SU-DHL-6 (cell line): ENCODE measurements around the gene TWIST2.

ENCODE experiments used
- H2AFZ ChIP-seq: fragments of 200-600 bp; sonication (generic); 2 replicates; pipeline ENCODE4 v1.6.1; 2014; ENCODE audit warnings: low read depth, mild to moderate bottlenecking, moderate library complexity, mixed read lengths, antibody characterized with exemption, low read length; ENCODE audit not compliant: severe bottlenecking
- H3F3A ChIP-seq: fragments of 200-600 bp; shearing (Covaris generic); 2 replicates; pipeline ENCODE4 v1.6.0; 2016; ENCODE audit warnings: antibody characterized with exemption, mild to moderate bottlenecking; ENCODE audit not compliant: insufficient read depth
- H3K27ac ChIP-seq: fragments of 200-600 bp; sonication (generic); 2 replicates; pipeline ENCODE4 v1.5.1; 2016; ENCODE audit warnings: low read depth, mild to moderate bottlenecking, low read length, moderate library complexity, mixed read lengths
- H3K27me3 ChIP-seq: fragments of 200-600 bp; sonication (generic), shearing (Covaris generic); 2 replicates; pipeline ENCODE4 v1.6.0; 2014; ENCODE audit warnings: mild to moderate bottlenecking, low read length
- H3K36me3 ChIP-seq: fragments of 200-600 bp; sonication (generic); 2 replicates; pipeline ENCODE4 v1.6.1; 2014; ENCODE audit warnings: mild to moderate bottlenecking, low read length, mixed read lengths
- H3K4me2 ChIP-seq: fragments of 300-600, 200-600 bp; shearing (Covaris generic), sonication (generic); 2 replicates; pipeline ENCODE4 v1.6.0; 2014; ENCODE audit warnings: low read length, low read depth, mild to moderate bottlenecking; ENCODE audit not compliant: poor library complexity, severe bottlenecking
- H3K4me3 ChIP-seq: fragments of 200-600 bp; sonication (generic); 2 replicates; pipeline ENCODE4 v1.5.1; 2014; ENCODE audit warnings: antibody characterized with exemption, low read length, mild to moderate bottlenecking, mixed read lengths; ENCODE audit not compliant: insufficient read depth, poor library complexity, severe bottlenecking
- H3K79me2 ChIP-seq: fragments of 200-600 bp; sonication (generic); 2 replicates; pipeline ENCODE4 v1.6.1; 2014; ENCODE audit warnings: mild to moderate bottlenecking, low read length, moderate library complexity; ENCODE audit not compliant: insufficient read depth
- H3K9ac ChIP-seq: fragments of 200-600 bp; sonication (generic); 2 replicates; pipeline ENCODE4 v1.7.0; 2014; ENCODE audit warnings: mild to moderate bottlenecking, low read length
- H3K9me2 ChIP-seq: fragments of 200-600 bp; sonication (generic); replicated peaks from 2 replicates; pipeline ENCODE4 v1.6.1; 2014; ENCODE audit warnings: low read length; ENCODE audit not compliant: insufficient read depth
- H3K9me3 ChIP-seq: fragments of 200-600 bp; sonication (generic); 2 replicates; pipeline ENCODE4 v1.6.1; 2014; ENCODE audit warnings: low read length, mixed read lengths; ENCODE audit not compliant: insufficient read depth
- H4K20me1 ChIP-seq: fragments of 200-600 bp; sonication (generic); 2 replicates; pipeline ENCODE4 v1.6.1; 2014; ENCODE audit warnings: low read depth, mild to moderate bottlenecking, antibody characterized with exemption, low read length, moderate library complexity, mixed read lengths
- EZH2phosphoT487 ChIP-seq: fragments of 200-600 bp; sonication (generic), shearing (Covaris generic); conservative IDR thresholded peaks from 2 replicates; pipeline ENCODE4 v1.6.1; 2018; ENCODE audit warnings: mild to moderate bottlenecking, antibody characterized with exemption, low read length, moderate library complexity, mixed read lengths
- TF ChIP-seq, protein P1 (sequence below): fragments of 200-600 bp; sonication (generic); IDR thresholded peaks from one replicate; pipeline ENCODE4 v1.5.1; 2017; ENCODE audit warnings: antibody characterized with exemption, mild to moderate bottlenecking, low read length, moderate library complexity; ENCODE audit not compliant: insufficient read depth, poor library complexity, severe bottlenecking

Gene TWIST2

DNA sequence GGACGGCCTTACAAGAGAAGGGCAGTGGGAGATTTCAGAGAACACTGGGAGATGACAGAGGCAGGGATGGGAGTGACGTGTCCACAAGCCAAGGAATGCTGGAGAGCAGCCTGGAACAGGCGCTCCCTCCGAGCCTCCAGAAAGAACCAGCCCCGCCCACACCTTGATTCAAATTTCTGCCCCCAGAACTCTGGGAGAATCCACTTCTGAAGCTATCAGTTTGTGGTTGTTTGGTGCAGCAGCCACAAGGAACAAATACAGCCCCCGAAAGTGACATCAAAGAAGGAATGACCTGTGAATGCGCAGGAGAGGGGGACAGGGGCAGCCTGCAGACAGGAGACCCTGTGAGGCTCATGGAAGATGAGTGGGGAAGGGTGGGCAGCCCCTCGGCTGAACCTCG is 67.3 kb downstream of the TWIST2 start:
- no peak for TF ChIP-seq EZH2phosphoT487
- TF ChIP-seq, protein P1, sequence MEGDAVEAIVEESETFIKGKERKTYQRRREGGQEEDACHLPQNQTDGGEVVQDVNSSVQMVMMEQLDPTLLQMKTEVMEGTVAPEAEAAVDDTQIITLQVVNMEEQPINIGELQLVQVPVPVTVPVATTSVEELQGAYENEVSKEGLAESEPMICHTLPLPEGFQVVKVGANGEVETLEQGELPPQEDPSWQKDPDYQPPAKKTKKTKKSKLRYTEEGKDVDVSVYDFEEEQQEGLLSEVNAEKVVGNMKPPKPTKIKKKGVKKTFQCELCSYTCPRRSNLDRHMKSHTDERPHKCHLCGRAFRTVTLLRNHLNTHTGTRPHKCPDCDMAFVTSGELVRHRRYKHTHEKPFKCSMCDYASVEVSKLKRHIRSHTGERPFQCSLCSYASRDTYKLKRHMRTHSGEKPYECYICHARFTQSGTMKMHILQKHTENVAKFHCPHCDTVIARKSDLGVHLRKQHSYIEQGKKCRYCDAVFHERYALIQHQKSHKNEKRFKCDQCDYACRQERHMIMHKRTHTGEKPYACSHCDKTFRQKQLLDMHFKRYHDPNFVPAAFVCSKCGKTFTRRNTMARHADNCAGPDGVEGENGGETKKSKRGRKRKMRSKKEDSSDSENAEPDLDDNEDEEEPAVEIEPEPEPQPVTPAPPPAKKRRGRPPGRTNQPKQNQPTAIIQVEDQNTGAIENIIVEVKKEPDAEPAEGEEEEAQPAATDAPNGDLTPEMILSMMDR: no peak

DNA sequence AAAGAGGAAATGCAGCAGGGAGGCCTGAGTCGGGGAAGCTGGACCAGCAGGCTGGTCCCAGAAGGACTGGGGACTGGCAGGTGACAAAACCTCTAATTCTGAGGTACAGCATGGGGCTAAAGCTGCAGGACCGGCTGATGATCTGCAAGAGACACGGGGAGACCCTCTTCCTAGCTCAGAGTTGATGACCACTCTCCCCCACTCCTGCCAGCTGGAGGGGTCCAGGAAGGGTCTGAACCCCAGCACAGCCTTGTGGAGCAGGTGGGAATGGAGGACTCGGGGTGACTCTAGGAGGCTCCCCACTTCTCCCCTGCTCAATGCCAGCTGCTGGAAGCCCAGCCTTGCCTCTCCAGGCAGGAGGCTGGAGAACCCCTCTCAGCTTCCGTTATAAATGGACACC is 67.7 kb downstream of the TWIST2 start:
- Histone ChIP-seq H3K4me3 (no peak overlapping the region), H3K4me2 (no peak overlapping the region), H3K27ac (no peak overlapping the region), H3K9me3 (no peaks in the 10 kb centered on the region), H3K36me3 (no peaks in the 10 kb centered on the region), H3K9ac (no peak overlapping the region), H2AFZ (no peak overlapping the region), H4K20me1 (no peaks in the 10 kb centered on the region), H3K79me2 (no peaks in the 10 kb centered on the region), H3K9me2 (no peaks in the 10 kb centered on the region), H3F3A (no peaks in the 10 kb centered on the region), H3K27me3 (no peaks in the 10 kb centered on the region)
- TF ChIP-seq EZH2phosphoT487: no peak
- TF ChIP-seq, protein P1: no peak

More for the DNA sequence above, 67.3 kb downstream of the TWIST2 start:
- Histone ChIP-seq H3K36me3 (no peaks in the 10 kb centered on the region), H2AFZ (no peak overlapping the region), H3K27me3 (no peaks in the 10 kb centered on the region), H3K9me3 (no peaks in the 10 kb centered on the region), H3K4me3 (no peak overlapping the region), H4K20me1 (no peaks in the 10 kb centered on the region), H3K79me2 (no peaks in the 10 kb centered on the region), H3K9me2 (no peaks in the 10 kb centered on the region), H3F3A (no peaks in the 10 kb centered on the region), H3K27ac (no peak overlapping the region), H3K4me2 (no peak overlapping the region), H3K9ac (no peak overlapping the region)

DNA sequence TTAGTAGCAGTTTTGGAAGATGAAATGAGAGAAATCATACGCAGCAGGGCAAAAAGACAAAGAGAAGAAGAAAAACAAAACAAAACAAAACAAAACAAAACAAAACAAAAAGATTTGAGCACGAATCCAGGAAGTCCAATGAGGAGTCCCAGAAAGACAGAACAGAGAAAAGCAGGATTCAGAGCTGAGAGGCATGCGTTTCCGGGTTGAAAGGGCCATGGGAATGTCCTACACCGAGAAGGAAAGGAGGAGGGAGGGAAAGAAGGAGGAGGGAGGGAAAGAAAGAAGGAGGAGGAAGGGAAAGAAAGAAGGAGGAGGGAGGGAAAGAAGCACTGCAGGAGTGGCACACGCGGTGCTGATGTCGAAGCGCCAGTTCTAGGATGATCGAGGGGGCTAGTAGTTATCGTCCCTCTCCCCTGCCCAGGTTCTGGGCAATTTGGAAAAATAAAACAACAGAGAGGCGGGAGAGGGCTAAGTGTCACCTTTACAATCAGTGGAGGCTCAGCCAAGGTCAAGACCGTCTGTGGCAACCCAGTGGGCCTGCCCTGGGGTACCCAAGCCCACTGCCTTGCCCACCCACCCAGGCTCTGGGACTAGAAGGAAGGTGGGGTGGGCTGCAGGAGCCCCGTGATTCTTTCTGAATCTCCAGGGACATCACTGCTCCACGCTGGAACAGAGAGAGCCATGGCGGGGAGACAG is 68.4 kb downstream of the TWIST2 start:
- TF ChIP-seq, protein P1: no peak
- no peak for TF ChIP-seq EZH2phosphoT487
- H3K36me3 ChIP-seq: no peaks in the 10 kb centered on the region
- no peaks in the 10 kb centered on the region for H3F3A ChIP-seq
- no peaks in the 10 kb centered on the region for H3K27me3 ChIP-seq
- no peak overlapping the region for H3K4me3 ChIP-seq
- no peak overlapping the region for H3K9ac ChIP-seq
- no peaks in the 10 kb centered on the region for H3K79me2 ChIP-seq
- no peak overlapping the region for H3K4me2 ChIP-seq
- H4K20me1 ChIP-seq: no peaks in the 10 kb centered on the region
- no peak overlapping the region for H2AFZ ChIP-seq
- H3K9me2 ChIP-seq: no peaks in the 10 kb centered on the region
- H3K9me3 ChIP-seq: no peaks in the 10 kb centered on the region
- no peak overlapping the region for H3K27ac ChIP-seq
